ENCODE measurements around the gene MYOCD.

Gene MYOCD

DNA sequence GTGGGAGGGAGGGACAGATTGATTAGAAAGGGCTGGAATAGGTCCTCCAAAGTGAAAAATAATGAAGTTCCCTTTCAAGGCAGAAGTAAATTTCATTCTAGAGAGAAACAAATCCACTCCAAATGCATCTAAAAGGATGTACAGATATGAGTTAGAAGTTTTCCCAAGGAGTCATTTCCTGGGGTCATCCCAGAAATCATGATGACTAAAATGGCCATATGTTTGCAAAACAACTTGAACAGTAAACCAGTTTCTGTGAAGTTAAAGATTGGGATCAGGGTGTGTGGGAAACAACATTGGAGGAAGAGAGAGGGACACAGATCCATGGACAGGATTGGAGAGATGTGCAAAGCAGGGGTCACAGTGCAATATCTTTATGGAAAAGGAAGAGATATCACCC is 91.1 kb downstream of the MYOCD start:
- no peak overlapping the region for H3K4me3 ChIP-seq (replicated peaks; ENCODE audit: low read depth, low read length)
- peak; percentile 19 for DNase-seq (ENCODE audit: extremely low read depth, low read depth)
- TF ChIP-seq, protein P1, sequence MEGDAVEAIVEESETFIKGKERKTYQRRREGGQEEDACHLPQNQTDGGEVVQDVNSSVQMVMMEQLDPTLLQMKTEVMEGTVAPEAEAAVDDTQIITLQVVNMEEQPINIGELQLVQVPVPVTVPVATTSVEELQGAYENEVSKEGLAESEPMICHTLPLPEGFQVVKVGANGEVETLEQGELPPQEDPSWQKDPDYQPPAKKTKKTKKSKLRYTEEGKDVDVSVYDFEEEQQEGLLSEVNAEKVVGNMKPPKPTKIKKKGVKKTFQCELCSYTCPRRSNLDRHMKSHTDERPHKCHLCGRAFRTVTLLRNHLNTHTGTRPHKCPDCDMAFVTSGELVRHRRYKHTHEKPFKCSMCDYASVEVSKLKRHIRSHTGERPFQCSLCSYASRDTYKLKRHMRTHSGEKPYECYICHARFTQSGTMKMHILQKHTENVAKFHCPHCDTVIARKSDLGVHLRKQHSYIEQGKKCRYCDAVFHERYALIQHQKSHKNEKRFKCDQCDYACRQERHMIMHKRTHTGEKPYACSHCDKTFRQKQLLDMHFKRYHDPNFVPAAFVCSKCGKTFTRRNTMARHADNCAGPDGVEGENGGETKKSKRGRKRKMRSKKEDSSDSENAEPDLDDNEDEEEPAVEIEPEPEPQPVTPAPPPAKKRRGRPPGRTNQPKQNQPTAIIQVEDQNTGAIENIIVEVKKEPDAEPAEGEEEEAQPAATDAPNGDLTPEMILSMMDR (IDR thresholded peaks at IDR 0.05; ENCODE audit: low read depth, low read length, missing control alignments): no peak

GRCh38 chr17:12759090-12759489 is 93.4 kb downstream of the MYOCD start:
- H3K4me3 ChIP-seq (replicated peaks; ENCODE audit: low read depth, low read length): no peak overlapping the region
- TF ChIP-seq, protein P1 (IDR thresholded peaks at IDR 0.05; ENCODE audit: low read depth, low read length, missing control alignments): no peak
- DNase-seq (ENCODE audit: extremely low read depth, low read depth): no peak

- DNase-seq (ENCODE audit: extremely low read depth, low read depth): peak; percentile 46
These were observed 99.9 kb downstream of the MYOCD start for GRCh38 chr17:12765548-12765947.

GRCh38 chr17:12768255-12768654 is 102.6 kb downstream of the MYOCD start:
- DNase-seq (ENCODE audit: extremely low read depth, low read depth): no peak
- H3K4me3 ChIP-seq (replicated peaks; ENCODE audit: low read depth, low read length): no peak overlapping the region
- TF ChIP-seq, protein P1 (IDR thresholded peaks at IDR 0.05; ENCODE audit: low read depth, low read length, missing control alignments): no peak

More at GRCh38 chr17:12765548-12765947, 99.9 kb downstream of the MYOCD start:
- no peak overlapping the region for H3K4me3 ChIP-seq (replicated peaks; ENCODE audit: low read depth, low read length)
- TF ChIP-seq, protein P1 (IDR thresholded peaks at IDR 0.05; ENCODE audit: low read depth, low read length, missing control alignments): no peak

GRCh38 chr17:12769981-12770380 is 104.3 kb downstream of the MYOCD start:
- no peak for DNase-seq (ENCODE audit: extremely low read depth, low read depth)
- TF ChIP-seq, protein P1 (IDR thresholded peaks at IDR 0.05; ENCODE audit: low read depth, low read length, missing control alignments): no peak

GRCh38 chr17:12773153-12773552 is 107.5 kb downstream of the MYOCD start:
- H3K4me3 ChIP-seq (replicated peaks; ENCODE audit: low read depth, low read length): no peak overlapping the region
- DNase-seq (ENCODE audit: extremely low read depth, low read depth): no peak
- TF ChIP-seq, protein P1 (IDR thresholded peaks at IDR 0.05; ENCODE audit: low read depth, low read length, missing control alignments): no peak

More at GRCh38 chr17:12769981-12770380, 104.3 kb downstream of the MYOCD start:
- H3K4me3 ChIP-seq (replicated peaks; ENCODE audit: low read depth, low read length): no peak overlapping the region

DNA sequence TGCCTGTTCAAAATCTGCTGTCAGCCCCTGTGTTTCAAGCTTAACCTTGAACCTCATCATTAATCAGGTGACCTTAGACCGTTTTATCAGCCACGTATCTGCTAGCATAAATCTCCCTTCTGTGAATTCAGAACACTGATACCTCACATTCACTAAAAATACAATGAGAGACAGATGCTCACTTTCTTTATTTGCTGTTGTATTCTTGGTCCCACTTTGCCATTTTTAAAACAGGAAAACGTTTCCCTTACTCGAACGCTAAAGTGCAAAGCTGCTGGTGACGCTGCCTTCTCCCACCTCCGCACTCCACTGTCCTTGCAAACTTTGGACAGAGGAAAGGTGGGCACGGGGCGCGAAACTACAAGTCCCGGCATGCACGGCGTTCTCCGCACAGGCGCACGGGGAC is 123.4 kb downstream of the MYOCD start:
- TF ChIP-seq, protein P1 (IDR thresholded peaks at IDR 0.05; ENCODE audit: low read depth, low read length, missing control alignments): no peak
- DNase-seq (ENCODE audit: extremely low read depth, low read depth): no peak
- peak overlapping the region; percentile 46 for H3K4me3 ChIP-seq (replicated peaks; ENCODE audit: low read depth, low read length)
